ENCODE data around the gene ECEL1.

ECEL1 gene

GRCh38 chr2:232528746-232529460 lies 41.3 kb upstream of the ECEL1 start:
- Histone ChIP-seq H3K27ac (ENCODE audit: low read depth, low read length) (no peak overlapping the region), H3K9me3 (ENCODE audit: low read length) (no peaks in the 10 kb centered on the region), H3K36me3 (ENCODE audit: insufficient read depth, low read length) (no peaks in the 10 kb centered on the region), H3K9ac (ENCODE audit: low read length) (no peak overlapping the region), H3K4me3 (ENCODE audit: low read depth in 1 of 2, low read length in 2 of 2) (no peak overlapping the region), H3K4me1 (ENCODE audit: insufficient read depth, low read length) (no peaks in the 10 kb centered on the region), H3K27me3 (ENCODE audit: control insufficient read depth in 1 of 2, insufficient read depth in 2 of 2, low read length in 2 of 2) (peaks cover 0 to 15% of the 10 kb centered on the region in 2 donors)

DNA sequence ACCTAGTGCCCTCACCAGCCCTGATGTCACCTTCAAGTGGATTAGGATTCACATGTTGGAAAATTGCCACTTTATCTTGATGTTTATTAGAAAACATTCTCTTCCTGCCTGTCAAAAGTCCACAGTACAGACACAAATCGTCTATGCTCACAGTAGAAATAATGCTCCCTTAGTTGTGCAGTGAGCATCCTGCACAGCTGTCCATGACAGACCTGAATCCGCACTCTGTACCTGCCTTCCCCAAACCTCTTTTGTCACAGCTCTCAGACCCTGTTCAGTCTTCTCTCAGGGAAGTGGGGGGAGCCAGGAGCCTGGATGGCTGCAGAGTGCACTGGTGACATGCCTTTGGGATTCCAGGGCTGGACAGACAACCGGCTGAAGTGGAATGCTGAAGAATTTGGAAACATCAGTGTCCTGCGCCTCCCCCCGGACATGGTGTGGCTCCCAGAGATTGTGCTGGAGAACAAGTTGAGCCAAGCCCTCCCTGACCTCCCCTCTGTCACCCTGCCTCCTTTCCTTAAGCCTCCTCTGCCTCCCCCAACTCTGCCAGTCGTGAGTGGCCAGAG lies 40.4 kb upstream of the ECEL1 start:
- Histone ChIP-seq H3K9ac (ENCODE audit: low read length) (no peak overlapping the region), H3K36me3 (ENCODE audit: insufficient read depth, low read length) (no peaks in the 10 kb centered on the region), H3K4me1 (ENCODE audit: insufficient read depth, low read length) (no peaks in the 10 kb centered on the region), H3K9me3 (ENCODE audit: low read length) (no peaks in the 10 kb centered on the region), H3K27me3 (ENCODE audit: control insufficient read depth in 1 of 2, insufficient read depth in 2 of 2, low read length in 2 of 2) (peaks cover 7 to 24% of the 10 kb centered on the region in 2 donors), H3K27ac (ENCODE audit: low read depth, low read length) (no peak overlapping the region), H3K4me3 (ENCODE audit: low read depth in 1 of 2, low read length in 2 of 2) (no peak overlapping the region)

GRCh38 chr2:232526372-232526941 lies 38.8 kb upstream of the ECEL1 start:
- no peak overlapping the region for H3K27ac ChIP-seq (ENCODE audit: low read depth, low read length)
- H3K4me1 ChIP-seq (ENCODE audit: insufficient read depth, low read length) = no peaks in the 10 kb centered on the region
- no peaks in the 10 kb centered on the region for H3K36me3 ChIP-seq (ENCODE audit: insufficient read depth, low read length)
- H3K4me3 ChIP-seq (ENCODE audit: low read depth in 1 of 2, low read length in 2 of 2) = no peak overlapping the region
- H3K27me3 ChIP-seq (ENCODE audit: control insufficient read depth in 1 of 2, insufficient read depth in 2 of 2, low read length in 2 of 2) = peaks cover 14 to 39% of the 10 kb centered on the region in 2 donors
- no peak overlapping the region for H3K9ac ChIP-seq (ENCODE audit: low read length)
- no peaks in the 10 kb centered on the region for H3K9me3 ChIP-seq (ENCODE audit: low read length)

DNA sequence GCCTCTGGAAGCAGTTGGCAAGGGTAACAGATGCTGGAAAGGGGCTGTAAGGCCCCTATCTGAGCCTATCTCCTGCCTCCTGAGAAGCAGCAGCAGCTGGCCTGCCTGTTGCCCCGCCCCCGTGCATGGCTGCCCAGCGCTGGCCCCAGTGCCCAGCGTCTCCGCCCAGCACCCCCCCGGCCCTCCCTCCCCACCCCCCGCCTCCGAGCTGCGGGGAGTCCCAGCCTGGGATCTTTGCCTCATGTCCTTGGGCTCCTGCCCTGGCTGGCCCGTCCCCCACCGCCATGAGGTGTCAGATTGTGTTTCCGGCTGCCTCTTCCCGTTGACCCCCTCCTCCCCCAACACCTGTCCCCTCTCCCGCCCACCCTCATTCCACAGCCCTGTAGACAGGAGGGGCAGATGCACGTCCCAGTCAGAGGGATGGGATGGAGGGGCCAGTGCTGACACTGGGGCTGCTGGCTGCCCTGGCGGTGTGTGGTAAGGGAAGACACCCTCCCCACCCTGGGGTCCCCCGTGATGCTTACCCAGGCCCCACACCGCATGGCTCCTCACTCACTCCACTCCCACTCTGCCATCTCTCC lies 38.2 kb upstream of the ECEL1 start, which contains the start of gene CHRND:
Gene CHRND, plus strand, starts transcription at position 370 of the 581 bp plus-strand sequence. Its CDS starts 56 bp downstream, at position 426.
- Histone ChIP-seq H3K27ac (ENCODE audit: low read depth, low read length) (no peak within 1 kb of the TSS), H3K9me3 (ENCODE audit: low read length) (no peaks in the 10 kb centered on the region), H3K36me3 (ENCODE audit: insufficient read depth, low read length) (no peaks in the 10 kb centered on the region), H3K4me1 (ENCODE audit: insufficient read depth, low read length) (no peaks in the 10 kb centered on the region), H3K27me3 (ENCODE audit: control insufficient read depth in 1 of 2, insufficient read depth in 2 of 2, low read length in 2 of 2) (peaks cover 14 to 45% of the 10 kb centered on the region in 2 donors), H3K4me3 (ENCODE audit: low read depth in 1 of 2, low read length in 2 of 2) (no peak within 1 kb of the TSS), H3K9ac (ENCODE audit: low read length) (no peak within 1 kb of the TSS)

- Histone ChIP-seq H3K27ac (ENCODE audit: low read depth, low read length) (no peak overlapping the region), H3K27me3 (ENCODE audit: control insufficient read depth in 1 of 2, insufficient read depth in 2 of 2, low read length in 2 of 2) (peaks cover 14 to 52% of the 10 kb centered on the region in 2 donors), H3K36me3 (ENCODE audit: insufficient read depth, low read length) (no peaks in the 10 kb centered on the region), H3K4me3 (ENCODE audit: low read depth in 1 of 2, low read length in 2 of 2) (no peak overlapping the region), H3K9ac (ENCODE audit: low read length) (no peak overlapping the region), H3K4me1 (ENCODE audit: insufficient read depth, low read length) (no peaks in the 10 kb centered on the region), H3K9me3 (ENCODE audit: low read length) (no peaks in the 10 kb centered on the region)
These were observed 37.6 kb upstream of the ECEL1 start for GRCh38 chr2:232525199-232525598.

- no peaks in the 10 kb centered on the region for H3K4me1 ChIP-seq (ENCODE audit: insufficient read depth, low read length)
- no peak overlapping the region for H3K9ac ChIP-seq (ENCODE audit: low read length)
- no peak overlapping the region for H3K27ac ChIP-seq (ENCODE audit: low read depth, low read length)
- no peaks in the 10 kb centered on the region for H3K9me3 ChIP-seq (ENCODE audit: low read length)
- H3K4me3 ChIP-seq (ENCODE audit: low read depth in 1 of 2, low read length in 2 of 2) = no peak overlapping the region
- peaks cover 14 to 53% of the 10 kb centered on the region in 2 donors for H3K27me3 ChIP-seq (ENCODE audit: control insufficient read depth in 1 of 2, insufficient read depth in 2 of 2, low read length in 2 of 2)
- no peaks in the 10 kb centered on the region for H3K36me3 ChIP-seq (ENCODE audit: insufficient read depth, low read length)
These were observed 37.1 kb upstream of the ECEL1 start for GRCh38 chr2:232524771-232525170.

- Histone ChIP-seq H3K36me3 (ENCODE audit: insufficient read depth, low read length) (no peaks in the 10 kb centered on the region), H3K4me3 (ENCODE audit: low read depth in 1 of 2, low read length in 2 of 2) (peak overlapping the region in 1 of 2 donors; percentile 32), H3K4me1 (ENCODE audit: insufficient read depth, low read length) (no peaks in the 10 kb centered on the region), H3K27ac (ENCODE audit: low read depth, low read length) (no peak overlapping the region), H3K9ac (ENCODE audit: low read length) (no peak overlapping the region), H3K9me3 (ENCODE audit: low read length) (no peaks in the 10 kb centered on the region), H3K27me3 (ENCODE audit: control insufficient read depth in 1 of 2, insufficient read depth in 2 of 2, low read length in 2 of 2) (peaks cover 14 to 53% of the 10 kb centered on the region in 2 donors)
These were observed 36.3 kb upstream of the ECEL1 start for GRCh38 chr2:232523682-232524597.

DNA sequence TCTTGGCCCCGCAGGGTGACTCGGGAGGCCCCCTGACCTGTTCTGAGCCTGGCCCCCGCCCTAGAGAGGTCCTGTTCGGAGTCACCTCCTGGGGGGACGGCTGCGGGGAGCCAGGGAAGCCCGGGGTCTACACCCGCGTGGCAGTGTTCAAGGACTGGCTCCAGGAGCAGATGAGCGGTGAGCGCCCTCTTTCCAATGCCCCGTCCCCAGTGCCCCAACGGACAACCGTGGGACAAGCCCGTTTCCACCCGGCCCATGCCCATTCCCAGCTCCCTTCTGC lies 35.7 kb upstream of the ECEL1 start:
- Histone ChIP-seq H3K36me3 (ENCODE audit: insufficient read depth, low read length) (no peaks in the 10 kb centered on the region), H3K4me3 (ENCODE audit: low read depth in 1 of 2, low read length in 2 of 2) (no peak overlapping the region), H3K9me3 (ENCODE audit: low read length) (no peaks in the 10 kb centered on the region), H3K4me1 (ENCODE audit: insufficient read depth, low read length) (no peaks in the 10 kb centered on the region), H3K27me3 (ENCODE audit: control insufficient read depth in 1 of 2, insufficient read depth in 2 of 2, low read length in 2 of 2) (peaks cover 14 to 53% of the 10 kb centered on the region in 2 donors), H3K9ac (ENCODE audit: low read length) (no peak overlapping the region), H3K27ac (ENCODE audit: low read depth, low read length) (no peak overlapping the region)

GRCh38 chr2:232522623-232523401 lies 35.2 kb upstream of the ECEL1 start:
- Histone ChIP-seq H3K9ac (ENCODE audit: low read length) (no peak overlapping the region), H3K27ac (ENCODE audit: low read depth, low read length) (no peak overlapping the region), H3K9me3 (ENCODE audit: low read length) (no peaks in the 10 kb centered on the region), H3K4me1 (ENCODE audit: insufficient read depth, low read length) (no peaks in the 10 kb centered on the region), H3K27me3 (ENCODE audit: control insufficient read depth in 1 of 2, insufficient read depth in 2 of 2, low read length in 2 of 2) (peaks cover 14 to 53% of the 10 kb centered on the region in 2 donors), H3K36me3 (ENCODE audit: insufficient read depth, low read length) (no peaks in the 10 kb centered on the region), H3K4me3 (ENCODE audit: low read depth in 1 of 2, low read length in 2 of 2) (no peak overlapping the region)

- Histone ChIP-seq H3K4me1 (ENCODE audit: insufficient read depth, low read length) (no peaks in the 10 kb centered on the region), H3K36me3 (ENCODE audit: insufficient read depth, low read length) (no peaks in the 10 kb centered on the region), H3K9me3 (ENCODE audit: low read length) (no peaks in the 10 kb centered on the region), H3K27me3 (ENCODE audit: control insufficient read depth in 1 of 2, insufficient read depth in 2 of 2, low read length in 2 of 2) (peaks cover 14 to 53% of the 10 kb centered on the region in 2 donors), H3K27ac (ENCODE audit: low read depth, low read length) (no peak overlapping the region), H3K9ac (ENCODE audit: low read length) (no peak overlapping the region), H3K4me3 (ENCODE audit: low read depth in 1 of 2, low read length in 2 of 2) (no peak overlapping the region)
These were observed 34.5 kb upstream of the ECEL1 start for GRCh38 chr2:232521959-232522622.

Measured in muscle layer of colon (tissue), 2 donors.